ENCODE measurements around the gene NRAP.

- TF ChIP-seq CTCF (IDR thresholded peaks at IDR 0.05) (no peak), EZH2phosphoT487 (IDR thresholded peaks at IDR 0.05) (no peak), EZH2 (IDR thresholded peaks at IDR 0.05) (no peak)
Measured at GRCh38 chr10:113663908-113664307, at the start of gene NRAP.
